ENCODE results near the gene EYA2. TPM values are rescaled to one million over a fixed set of nuclear protein-coding genes. Genes with fewer than 3 reads are reported as not detected.

The EYA2 gene
- total RNA-seq, 1 donor from 2014 or later = not detected

- DNase-seq = no peak
Observed at GRCh38 chr20:47009784-47010183, 115.1 kb downstream of the EYA2 start.

GRCh38 chr20:47011984-47012383 is 117.3 kb downstream of the EYA2 start:
- no peak for DNase-seq

- no peak for DNase-seq
Observed at GRCh38 chr20:47013606-47014005, 119.0 kb downstream of the EYA2 start.

GRCh38 chr20:47016068-47016664 is 121.5 kb downstream of the EYA2 start:
- no peak for DNase-seq

- no peak for DNase-seq
Observed at GRCh38 chr20:47018381-47018780, 123.7 kb downstream of the EYA2 start.

GRCh38 chr20:47019121-47019824 is 124.6 kb downstream of the EYA2 start:
- no peak for DNase-seq

GRCh38 chr20:47020231-47020630 is 125.6 kb downstream of the EYA2 start:
- DNase-seq = no peak

- DNase-seq = no peak
Observed at GRCh38 chr20:47021850-47022249, 127.2 kb downstream of the EYA2 start.

- DNase-seq = no peak
Observed at GRCh38 chr20:47024461-47024937, 129.9 kb downstream of the EYA2 start.

GRCh38 chr20:47027042-47027441 is 132.4 kb downstream of the EYA2 start:
- no peak for DNase-seq

GRCh38 chr20:47027456-47027855 is 132.8 kb downstream of the EYA2 start:
- no peak for DNase-seq

GRCh38 chr20:47028487-47028886 is 133.8 kb downstream of the EYA2 start:
- no peak for DNase-seq

GRCh38 chr20:47029845-47030244 is 135.2 kb downstream of the EYA2 start:
- DNase-seq = no peak

GRCh38 chr20:47030271-47030810 is 135.7 kb downstream of the EYA2 start:
- DNase-seq = no peak

- no peak for DNase-seq
Observed at GRCh38 chr20:47031004-47031403, 136.4 kb downstream of the EYA2 start.

GRCh38 chr20:47031821-47032220 is 137.2 kb downstream of the EYA2 start:
- no peak for DNase-seq

- DNase-seq = no peak
Observed at GRCh38 chr20:47032933-47033578, 138.4 kb downstream of the EYA2 start.

GRCh38 chr20:47033665-47034064 is 139.0 kb downstream of the EYA2 start:
- DNase-seq = no peak

- no peak for DNase-seq
Observed at GRCh38 chr20:47035026-47035590, 140.5 kb downstream of the EYA2 start.

- DNase-seq = no peak
Observed at GRCh38 chr20:47036091-47036870, 141.6 kb downstream of the EYA2 start.

- DNase-seq = no peak
Observed at GRCh38 chr20:47038566-47039560, 144.2 kb downstream of the EYA2 start.
